HUDEP-2 (cell line): ENCODE results near the gene LCE6A.

ENCODE experiments used
- DNase-seq, 76 experiments: peaks; one replicate each; lab custom pipeline; 2025; ENCODE audit not compliant: unreplicated experiment in 76 of 76; lab: John Stamatoyannopoulos, UW

The LCE6A gene

GRCh38 chr1:152842556-152842955, at the start of gene LCE6A:
LCE6A (plus strand) TSS chr1:152842856; CDS start chr1:152843521, 665 bp downstream.
- DNase-seq = no peak

GRCh38 chr1:152795686-152796085, 47.0 kb upstream of the LCE6A start:
- DNase-seq = no peak

- no peak for DNase-seq
Measured at GRCh38 chr1:152796421-152796820, 46.2 kb upstream of the LCE6A start, which contains the start of gene LCE1D. LCE1D (plus strand) TSS chr1:152796721; CDS start chr1:152797795, 1,074 bp downstream.

- no peak for DNase-seq
Measured at GRCh38 chr1:152801333-152801732, 41.3 kb upstream of the LCE6A start.

- DNase-seq = no peak
Measured at GRCh38 chr1:152806576-152806975, 36.1 kb upstream of the LCE6A start, which contains the start of gene LCE1C. LCE1C (minus strand) TSS chr1:152806651; CDS start chr1:152805478, 1,173 bp downstream.

GRCh38 chr1:152811050-152811449, 31.6 kb upstream of the LCE6A start:
- no peak for DNase-seq

GRCh38 chr1:152811671-152812070, 31.0 kb upstream of the LCE6A start, which contains the start of gene LCE1B:
LCE1B (plus strand) TSS chr1:152811971; CDS start chr1:152812447, 476 bp downstream.
- no peak for DNase-seq

GRCh38 chr1:152817309-152817708, 25.3 kb upstream of the LCE6A start:
- no peak for DNase-seq

- no peak for DNase-seq
Measured at GRCh38 chr1:152823294-152823693, 19.4 kb upstream of the LCE6A start.

- DNase-seq = no peak
Measured at GRCh38 chr1:152824964-152825363, 17.7 kb upstream of the LCE6A start.

- DNase-seq = no peak
Measured at GRCh38 chr1:152827173-152827572, 15.5 kb upstream of the LCE6A start, which contains the start of gene LCE1A. LCE1A (plus strand) TSS chr1:152827473; CDS start chr1:152827473, 0 bp downstream.

- no peak for DNase-seq
Measured at GRCh38 chr1:152836870-152837269, 5.8 kb upstream of the LCE6A start.

GRCh38 chr1:152855661-152856060, 13.0 kb downstream of the LCE6A start:
- DNase-seq = no peak

GRCh38 chr1:152858062-152858461, 15.4 kb downstream of the LCE6A start:
- no peak for DNase-seq

GRCh38 chr1:152859696-152860095, 17.0 kb downstream of the LCE6A start, which contains the start of gene LCE7A:
LCE7A (plus strand) TSS chr1:152859996; CDS start chr1:152860698, 702 bp downstream.
- DNase-seq = no peak

- no peak for DNase-seq
Measured at GRCh38 chr1:152860129-152860528, 17.5 kb downstream of the LCE6A start.

- DNase-seq = no peak
Measured at GRCh38 chr1:152861374-152861773, 18.7 kb downstream of the LCE6A start.

- DNase-seq = no peak
Measured at GRCh38 chr1:152864443-152864842, 21.8 kb downstream of the LCE6A start.

- DNase-seq = no peak
Measured at GRCh38 chr1:152866321-152866720, 23.7 kb downstream of the LCE6A start.

GRCh38 chr1:152869808-152870419, 27.3 kb downstream of the LCE6A start:
- DNase-seq = peak in 50 of 76 experiments; percentile 3 to 70 (median 32)

- DNase-seq = peak in 20 of 76 experiments; percentile 1 to 40 (median 12)
Measured at GRCh38 chr1:152870831-152871730, 28.4 kb downstream of the LCE6A start.
